ENCODE data around the gene MBOAT7. TPM values are rescaled to one million over a fixed set of nuclear protein-coding genes. Genes with fewer than 3 reads are reported as not detected.

The MBOAT7 gene
- total RNA-seq, 1 donor from 2014 or later = 12.2 TPM

GRCh38 chr19:54204767-54205468, 15.5 kb upstream of the MBOAT7 start:
- TF ChIP-seq CTCF (IDR thresholded peaks at IDR 0.05; ENCODE audit: borderline replicate concordance) = no peak
- no peaks in the 10 kb centered on the region for H3K27me3 ChIP-seq (ENCODE audit: low read depth)
- intact Hi-C loops (cut with micrococcal nuclease) = no loop called here
- H3K9me3 ChIP-seq (replicated peaks) = no peaks in the 10 kb centered on the region
- no peak for DNase-seq
- H3K4me1 ChIP-seq = peaks cover 98% of the 10 kb centered on the region
- H3K27ac ChIP-seq (replicated peaks) = no peak overlapping the region
- peaks cover 71% of the 10 kb centered on the region for H3K36me3 ChIP-seq
- H3K4me3 ChIP-seq = peak overlapping the region; percentile 4

- Histone ChIP-seq H3K4me3 (peak overlapping the region; percentile 97), H3K36me3 (peaks cover 68% of the 10 kb centered on the region), H3K27ac (replicated peaks) (no peak overlapping the region), H3K27me3 (ENCODE audit: low read depth) (no peaks in the 10 kb centered on the region), H3K9me3 (replicated peaks) (no peaks in the 10 kb centered on the region), H3K4me1 (peaks cover 84% of the 10 kb centered on the region)
- no peak for TF ChIP-seq CTCF (IDR thresholded peaks at IDR 0.05; ENCODE audit: borderline replicate concordance)
- intact Hi-C loops (cut with micrococcal nuclease) = no loop called here
- DNase-seq = no peak
Observed at GRCh38 chr19:54203151-54203611, 13.8 kb upstream of the MBOAT7 start.

GRCh38 chr19:54201980-54202379, 12.6 kb upstream of the MBOAT7 start:
- H3K27me3 ChIP-seq (ENCODE audit: low read depth) = no peaks in the 10 kb centered on the region
- H3K36me3 ChIP-seq = peaks cover 56% of the 10 kb centered on the region
- DNase-seq = no peak
- intact Hi-C loops (cut with micrococcal nuclease) = no loop called here
- H3K27ac ChIP-seq (replicated peaks) = no peak overlapping the region
- no peak for TF ChIP-seq CTCF (IDR thresholded peaks at IDR 0.05; ENCODE audit: borderline replicate concordance)
- peak overlapping the region; percentile 97 for H3K4me3 ChIP-seq
- peaks cover 72% of the 10 kb centered on the region for H3K4me1 ChIP-seq
- no peaks in the 10 kb centered on the region for H3K9me3 ChIP-seq (replicated peaks)

- DNase-seq = no peak
- Histone ChIP-seq H3K36me3 (peaks cover 49% of the 10 kb centered on the region), H3K27ac (replicated peaks) (peak overlapping the region; percentile 95), H3K9me3 (replicated peaks) (no peaks in the 10 kb centered on the region), H3K4me1 (peaks cover 65% of the 10 kb centered on the region), H3K27me3 (ENCODE audit: low read depth) (no peaks in the 10 kb centered on the region), H3K4me3 (peak overlapping the region; percentile 97)
- intact Hi-C loops (cut with micrococcal nuclease) = no loop called here
- no peak for TF ChIP-seq CTCF (IDR thresholded peaks at IDR 0.05; ENCODE audit: borderline replicate concordance)
Observed at GRCh38 chr19:54201172-54201701, 11.9 kb upstream of the MBOAT7 start.

GRCh38 chr19:54199401-54199800, 10.0 kb upstream of the MBOAT7 start:
- intact Hi-C loops (cut with micrococcal nuclease) = no loop called here
- DNase-seq = no peak
- no peak for TF ChIP-seq CTCF (IDR thresholded peaks at IDR 0.05; ENCODE audit: borderline replicate concordance)
- Histone ChIP-seq H3K27me3 (ENCODE audit: low read depth) (no peaks in the 10 kb centered on the region), H3K4me1 (peaks cover 46% of the 10 kb centered on the region), H3K36me3 (peaks cover 40% of the 10 kb centered on the region), H3K9me3 (replicated peaks) (no peaks in the 10 kb centered on the region), H3K27ac (replicated peaks) (no peak overlapping the region), H3K4me3 (no peak overlapping the region)
